DMS153 treated with DMSO at 0.1 percent for 48 hours (cell line): ENCODE data around the gene EXOC3L2.
A peak's percentile ranks its signal among the peaks of the same experiment; 100 is the strongest.
"Not testable (repeated sequence)": the region's sequence is repeated elsewhere in the genome, so short reads cannot be mapped to it uniquely, and the experiment has no call there.

Experiments used
- DNase-seq: peaks from one replicate; lab custom pipeline; 2025; ENCODE audit not compliant: unreplicated experiment; lab: John Stamatoyannopoulos, UW

The EXOC3L2 gene

GRCh38 chr19:45245334-45245787 lies at the start of gene EXOC3L2:
Gene EXOC3L2, minus strand, starts transcription at chr19:45245407. Its CDS starts 6,362 bp downstream, at chr19:45239045.
- DNase-seq, result no peak

- no peak for DNase-seq
These were observed 49.3 kb upstream of the EXOC3L2 start for GRCh38 chr19:45294291-45295029.

GRCh38 chr19:45293682-45294081 lies 48.5 kb upstream of the EXOC3L2 start:
- no peak for DNase-seq

GRCh38 chr19:45291834-45292233 lies 46.6 kb upstream of the EXOC3L2 start:
- DNase-seq, result no peak

- no peak for DNase-seq
These were observed 45.2 kb upstream of the EXOC3L2 start for GRCh38 chr19:45290381-45290931.

GRCh38 chr19:45283443-45284033 lies 38.3 kb upstream of the EXOC3L2 start:
- no peak for DNase-seq

- DNase-seq, result no peak
These were observed 35.3 kb upstream of the EXOC3L2 start for GRCh38 chr19:45280471-45280961.

GRCh38 chr19:45279587-45280192 lies 34.5 kb upstream of the EXOC3L2 start:
- DNase-seq, result no peak

- no peak for DNase-seq
These were observed 32.9 kb upstream of the EXOC3L2 start for GRCh38 chr19:45278087-45278486.

- DNase-seq, result no peak
These were observed 31.1 kb upstream of the EXOC3L2 start for GRCh38 chr19:45276284-45276687.

- peak; percentile 11 for DNase-seq
These were observed 30.3 kb upstream of the EXOC3L2 start for GRCh38 chr19:45275370-45275971.

GRCh38 chr19:45273521-45273855 lies 28.3 kb upstream of the EXOC3L2 start:
- DNase-seq, result no peak

GRCh38 chr19:45271735-45272108 lies 26.5 kb upstream of the EXOC3L2 start:
- no peak for DNase-seq

GRCh38 chr19:45271098-45271734 lies 26.0 kb upstream of the EXOC3L2 start:
- DNase-seq, result no peak

GRCh38 chr19:45269939-45270338 lies 24.7 kb upstream of the EXOC3L2 start:
- not testable (repeated sequence) for DNase-seq

GRCh38 chr19:45267296-45267695 lies 22.1 kb upstream of the EXOC3L2 start:
- DNase-seq, result no peak

GRCh38 chr19:45265375-45265774 lies 20.2 kb upstream of the EXOC3L2 start:
- DNase-seq, result no peak

GRCh38 chr19:45264781-45265317 lies 19.6 kb upstream of the EXOC3L2 start:
- no peak for DNase-seq

GRCh38 chr19:45263013-45263412 lies 17.8 kb upstream of the EXOC3L2 start:
- no peak for DNase-seq

- no peak for DNase-seq
These were observed 17.4 kb upstream of the EXOC3L2 start for GRCh38 chr19:45262570-45262969.

- DNase-seq, result no peak
These were observed 13.7 kb upstream of the EXOC3L2 start for GRCh38 chr19:45258862-45259261.
